H54 (cell line): ENCODE measurements around the gene HIP1.
"Not testable (repeated sequence)": the region's sequence is repeated elsewhere in the genome, so short reads cannot be mapped to it uniquely, and the experiment has no call there.

ENCODE experiments used
- DNase-seq: peaks from one replicate; pipeline ENCODE4 v3.0.0; 2011; ENCODE audit warnings: low spot score, mixed read lengths; ENCODE audit not compliant: insufficient read length
- FAIRE-seq: peaks from 3 replicates; lab custom pipeline; 2011; peaks lifted over from hg19 to GRCh38; lab: Jason Lieb, UNC
- POLR2A ChIP-seq: IDR thresholded peaks from 2 replicates; pipeline ENCODE4 v1.6.1; 2011; ENCODE audit warnings: low read depth, mild to moderate bottlenecking, low read length

Gene HIP1

DNA sequence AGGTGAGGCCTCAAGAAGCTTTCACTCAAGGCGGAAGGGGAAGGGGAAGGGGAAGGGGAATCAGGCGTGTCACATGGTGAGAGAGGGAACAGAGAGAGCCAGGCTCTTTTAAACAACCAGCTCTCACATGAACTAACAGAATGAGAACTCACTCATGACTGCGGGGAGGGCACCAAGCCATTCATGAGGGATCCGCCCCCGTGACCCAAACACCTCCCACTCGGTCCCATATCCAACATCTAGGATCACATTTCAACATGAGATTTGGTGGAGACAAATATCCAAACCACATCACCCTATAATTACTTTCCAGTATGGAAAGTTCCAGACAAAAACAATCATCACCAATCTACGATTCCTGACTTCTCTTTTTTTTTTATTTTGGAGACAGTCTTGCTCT lies 22.9 kb downstream of the HIP1 start:
- no peak for DNase-seq
- no peak for FAIRE-seq
- no peak for TF ChIP-seq POLR2A

DNA sequence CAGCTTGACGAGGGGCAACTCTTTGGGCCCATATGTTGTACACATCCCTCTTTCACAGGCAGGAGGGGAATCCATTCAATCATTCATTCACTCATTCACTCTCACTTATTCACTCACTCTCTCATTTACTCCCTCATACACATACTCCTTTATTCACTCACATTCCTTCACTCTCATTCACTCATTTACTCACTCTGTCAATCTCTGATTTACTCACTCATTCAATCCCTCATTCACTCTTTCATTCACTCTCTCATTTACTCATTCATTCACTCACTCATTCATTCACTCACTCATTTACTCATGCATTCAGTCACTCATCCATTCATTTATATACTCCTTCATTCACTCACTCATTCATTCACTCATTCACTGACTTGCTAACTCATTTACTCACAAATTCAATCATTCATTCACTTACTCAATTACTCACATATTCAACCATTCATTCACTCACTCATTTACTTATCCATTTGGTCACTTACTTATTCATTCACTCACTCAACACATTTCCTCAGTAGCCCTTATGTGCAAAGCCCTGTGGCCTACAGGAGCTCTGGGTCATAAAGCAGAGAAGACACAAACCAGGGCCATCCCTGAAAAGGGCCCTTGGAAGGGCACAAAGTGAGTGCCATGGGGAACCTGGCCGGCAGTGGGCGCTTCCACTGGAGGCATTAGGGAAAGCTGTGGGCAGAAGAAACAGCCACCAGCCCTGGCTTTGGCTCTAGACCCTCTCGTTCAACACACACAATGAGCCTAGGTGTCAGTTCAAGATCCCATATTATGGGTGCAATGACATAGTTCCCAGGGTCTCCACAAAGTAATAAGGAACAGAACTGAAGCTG lies 26.0 kb downstream of the HIP1 start:
- DNase-seq (no peak), FAIRE-seq (no peak)
- no peak for TF ChIP-seq POLR2A

DNA sequence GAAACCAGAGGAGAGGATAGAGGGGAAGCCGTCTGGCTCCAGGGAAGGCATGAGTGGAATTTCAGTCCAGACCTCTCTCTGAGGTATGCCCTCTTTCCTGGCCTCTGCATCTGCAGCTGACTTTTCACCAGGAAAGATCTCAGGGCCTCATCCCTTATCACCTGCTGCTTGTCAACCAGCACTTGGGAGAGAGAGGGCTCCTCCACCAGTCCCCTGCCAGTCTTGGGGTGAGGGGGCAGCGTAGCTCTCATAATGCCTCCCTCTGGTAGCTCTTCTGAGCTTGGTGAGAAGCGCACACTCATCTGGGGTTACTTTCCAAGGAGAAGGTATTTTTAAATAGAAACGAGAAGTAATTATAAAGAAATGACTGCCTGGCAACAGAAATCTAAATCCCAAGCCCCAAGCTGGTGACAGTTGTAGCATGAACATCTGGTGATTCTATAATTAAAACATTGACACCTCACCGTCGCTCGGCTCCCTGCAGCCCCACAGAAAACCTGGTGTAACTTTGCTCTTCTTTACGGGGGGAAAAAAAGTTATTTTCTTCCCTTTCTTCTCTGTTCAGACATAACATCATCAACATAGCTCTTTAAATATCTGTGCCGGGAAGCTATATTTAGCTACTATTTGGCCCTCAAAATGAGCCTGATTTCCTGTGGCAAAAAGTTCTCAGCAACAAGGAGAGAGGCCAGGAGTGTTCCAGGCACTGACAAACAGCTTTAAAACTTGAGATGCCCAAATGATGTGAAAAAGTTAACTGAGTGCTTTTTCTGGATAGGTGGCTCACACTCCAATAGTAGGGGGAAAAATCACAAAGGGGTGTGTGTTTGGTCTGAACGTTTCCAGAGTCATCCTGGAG lies 26.9 kb downstream of the HIP1 start:
- DNase-seq (no peak), FAIRE-seq (no peak)
- no peak for TF ChIP-seq POLR2A

DNA sequence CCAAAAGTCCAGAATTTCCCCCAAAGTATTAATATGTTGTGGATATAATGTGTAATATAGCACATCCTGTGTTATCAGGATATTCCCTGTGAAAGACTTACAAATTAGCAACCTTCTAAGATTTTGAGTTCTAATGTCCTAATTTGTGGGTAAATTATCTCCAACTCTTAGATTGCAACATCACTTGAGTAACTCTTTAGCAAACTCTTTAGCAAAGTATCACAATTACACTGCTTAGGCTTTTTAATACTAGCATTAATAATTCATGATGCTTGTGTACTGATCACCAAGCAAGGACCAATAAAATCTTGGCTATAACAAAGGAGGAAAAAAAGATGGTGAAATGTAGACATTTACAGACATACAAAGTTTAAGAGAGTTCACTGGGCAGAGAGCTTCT lies 27.7 kb downstream of the HIP1 start:
- no peak for TF ChIP-seq POLR2A
- FAIRE-seq (no peak), DNase-seq (no peak)

DNA sequence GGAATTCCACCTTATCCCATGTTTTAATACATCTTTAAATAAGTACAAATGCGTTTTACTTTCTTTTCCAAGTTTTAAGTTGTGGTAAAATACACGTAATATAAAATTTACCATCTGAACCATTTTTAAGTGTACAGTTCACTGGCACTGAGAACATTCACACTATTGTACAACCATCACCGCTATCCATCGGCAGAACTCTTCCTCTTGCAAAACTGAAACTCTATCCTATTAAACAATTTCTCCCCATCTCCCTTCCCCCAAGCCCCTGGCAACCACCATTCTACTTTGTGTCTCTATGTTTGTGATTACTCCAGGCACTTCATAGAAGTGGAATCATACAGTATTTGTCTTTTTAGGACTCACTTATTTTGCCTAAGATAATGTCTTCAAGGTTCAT lies 33.8 kb downstream of the HIP1 start:
- no peak for TF ChIP-seq POLR2A
- FAIRE-seq: no peak
- no peak for DNase-seq

DNA sequence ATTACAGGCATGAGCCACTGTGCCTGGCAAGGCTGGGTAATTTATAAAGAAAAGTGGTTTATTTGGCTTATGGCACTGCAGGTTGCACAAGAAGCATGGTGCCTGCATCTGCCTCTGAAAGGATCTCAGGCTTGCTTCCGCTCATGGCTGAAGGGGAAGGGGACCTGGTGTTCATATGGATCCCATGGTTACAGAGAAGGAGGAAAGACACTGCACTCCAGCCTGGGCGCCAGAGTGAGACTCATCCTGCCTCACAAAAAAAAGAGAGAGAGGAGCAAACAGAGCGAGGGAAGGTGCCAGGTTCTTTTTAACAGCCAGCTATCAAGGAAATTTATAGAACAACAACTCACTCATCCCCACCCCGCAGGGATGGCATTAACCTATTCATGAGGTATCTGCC lies 36.2 kb downstream of the HIP1 start:
- FAIRE-seq: no peak
- TF ChIP-seq POLR2A: no peak
- no peak for DNase-seq

DNA sequence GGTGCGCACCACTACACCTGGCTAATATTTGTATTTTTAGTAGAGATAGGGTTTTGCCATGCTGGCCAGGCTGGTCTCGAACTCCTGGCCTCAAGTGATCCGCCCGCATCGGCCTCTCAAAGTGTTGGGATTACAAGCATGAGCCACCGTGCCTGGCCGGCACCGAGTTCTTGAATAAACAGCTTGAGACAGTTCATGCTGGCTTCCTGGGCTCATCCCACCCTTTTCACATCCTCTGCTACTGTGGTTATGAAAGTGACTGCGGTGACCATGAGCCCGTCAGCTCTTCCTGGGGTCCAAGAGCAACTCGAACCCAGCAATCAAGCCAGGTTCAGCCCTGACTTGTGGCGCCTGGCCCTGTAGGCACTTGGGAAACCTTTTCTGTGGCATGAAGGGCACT lies 38.7 kb downstream of the HIP1 start:
- no peak for TF ChIP-seq POLR2A
- FAIRE-seq (no peak), DNase-seq (no peak)

DNA sequence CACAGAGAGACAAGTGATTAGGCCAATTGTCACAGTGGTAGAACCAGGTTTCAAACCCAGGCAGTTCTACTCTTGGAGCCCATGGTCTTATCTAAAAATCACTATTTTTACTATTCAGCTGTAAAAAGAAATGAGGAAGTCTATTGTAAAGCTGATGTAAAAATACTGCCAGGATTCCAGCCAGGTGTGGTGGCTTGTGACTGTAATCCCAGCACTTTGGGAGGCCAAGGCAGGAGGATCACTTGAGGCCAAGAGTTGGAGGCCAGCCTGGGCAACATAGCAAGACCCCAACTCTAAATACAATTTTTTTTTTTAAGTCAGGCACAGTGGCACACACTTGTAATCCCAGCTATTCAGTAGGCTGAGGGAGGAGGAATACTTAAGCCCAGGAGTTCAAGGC lies 40.4 kb downstream of the HIP1 start:
- DNase-seq: no peak
- FAIRE-seq: no peak
- no peak for TF ChIP-seq POLR2A

DNA sequence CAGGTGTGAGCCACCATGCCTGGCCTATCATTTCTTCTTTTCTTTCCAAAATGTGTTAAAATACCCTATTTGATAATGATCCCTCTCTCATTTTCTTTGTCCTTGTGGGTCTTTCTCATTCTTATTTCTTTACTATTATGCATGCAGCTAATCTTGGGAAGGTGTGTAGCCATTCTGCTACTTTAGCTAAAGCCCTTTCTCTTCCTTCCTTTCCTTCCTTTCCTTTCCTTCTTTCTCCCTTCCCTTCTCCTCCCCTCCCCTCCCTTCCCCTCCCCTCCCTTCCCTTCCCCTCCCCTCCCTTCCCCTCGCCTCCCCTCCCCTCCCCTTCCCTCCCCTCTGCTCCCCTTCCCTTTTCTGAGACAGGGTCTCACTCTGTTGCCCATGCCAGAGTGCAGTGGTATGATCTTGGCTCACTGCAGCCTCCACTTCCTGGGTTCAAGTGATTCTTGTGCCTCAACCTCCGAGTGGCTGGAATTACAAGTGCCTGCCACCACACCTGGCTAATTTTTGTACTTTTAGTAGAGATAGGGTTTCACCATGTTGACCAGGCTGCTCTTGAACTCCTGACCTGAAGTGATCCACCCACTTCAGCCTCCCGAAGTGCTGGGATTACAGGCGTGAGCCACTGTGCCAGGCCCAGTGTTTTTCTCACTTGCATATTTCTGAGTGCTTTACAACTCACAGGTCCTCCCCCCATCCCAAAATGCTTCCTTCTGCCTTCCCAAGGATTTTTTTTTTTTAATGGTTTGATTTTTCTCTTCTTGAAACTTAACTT lies 42.3 kb downstream of the HIP1 start:
- DNase-seq (no peak), FAIRE-seq (no peak)
- no peak for TF ChIP-seq POLR2A

DNA sequence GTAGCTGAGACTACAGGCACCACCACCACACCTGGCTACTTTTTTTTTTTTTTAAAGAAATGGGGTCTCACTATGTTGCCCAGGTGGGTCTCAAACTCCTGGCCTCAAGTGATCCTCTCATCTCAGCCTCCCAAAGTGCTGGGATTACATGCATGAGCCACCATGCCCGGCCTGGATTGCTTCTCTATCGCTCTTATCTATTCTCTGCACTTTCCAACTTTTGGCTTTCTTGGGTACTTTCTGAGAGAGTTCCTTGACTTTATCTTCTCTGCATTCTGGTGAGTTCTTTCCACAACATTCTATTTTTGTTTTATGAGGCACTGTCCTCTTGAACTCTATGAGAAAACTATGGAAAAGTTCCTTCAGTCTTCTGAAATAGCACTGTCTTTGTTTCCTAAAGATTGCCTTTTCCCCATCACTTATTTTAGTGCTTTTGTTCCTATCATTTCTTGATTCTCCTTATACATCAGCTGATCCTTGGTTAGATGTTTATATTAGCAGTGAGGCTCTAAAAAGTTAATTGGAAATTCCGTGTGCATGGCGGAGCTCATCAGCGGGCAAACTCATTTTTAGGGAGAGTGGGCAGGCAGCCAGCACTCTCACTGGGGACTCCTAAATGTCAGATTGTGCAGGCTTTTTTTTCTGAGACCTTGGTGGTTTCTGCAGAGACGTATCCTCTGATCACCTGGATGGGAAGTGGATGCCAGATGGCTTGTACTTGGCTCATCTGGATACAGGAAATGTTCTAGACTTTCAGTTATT lies 43.9 kb downstream of the HIP1 start:
- no peak for TF ChIP-seq POLR2A
- no peak for DNase-seq
- FAIRE-seq: no peak

DNA sequence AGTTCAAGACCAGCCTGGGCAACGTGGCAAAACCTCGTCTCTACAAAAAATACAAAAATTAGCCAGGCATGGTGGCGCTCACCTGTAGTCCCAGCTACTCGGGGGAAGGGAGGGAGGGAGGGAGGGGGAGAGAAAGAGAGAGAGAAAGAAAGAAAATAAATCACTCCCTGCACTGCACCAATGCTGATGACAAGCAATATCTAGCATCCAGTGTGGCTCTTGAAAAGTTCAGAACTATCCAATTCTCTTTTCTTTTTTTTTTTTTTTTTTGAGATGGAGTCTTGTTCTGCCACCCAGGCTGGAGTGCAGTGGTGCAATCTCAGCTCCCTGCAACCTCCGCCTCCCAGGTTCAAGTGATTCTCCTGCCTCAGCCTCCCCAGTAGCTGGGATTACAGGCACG lies 45.1 kb downstream of the HIP1 start:
- not testable (repeated sequence) for FAIRE-seq, DNase-seq

DNA sequence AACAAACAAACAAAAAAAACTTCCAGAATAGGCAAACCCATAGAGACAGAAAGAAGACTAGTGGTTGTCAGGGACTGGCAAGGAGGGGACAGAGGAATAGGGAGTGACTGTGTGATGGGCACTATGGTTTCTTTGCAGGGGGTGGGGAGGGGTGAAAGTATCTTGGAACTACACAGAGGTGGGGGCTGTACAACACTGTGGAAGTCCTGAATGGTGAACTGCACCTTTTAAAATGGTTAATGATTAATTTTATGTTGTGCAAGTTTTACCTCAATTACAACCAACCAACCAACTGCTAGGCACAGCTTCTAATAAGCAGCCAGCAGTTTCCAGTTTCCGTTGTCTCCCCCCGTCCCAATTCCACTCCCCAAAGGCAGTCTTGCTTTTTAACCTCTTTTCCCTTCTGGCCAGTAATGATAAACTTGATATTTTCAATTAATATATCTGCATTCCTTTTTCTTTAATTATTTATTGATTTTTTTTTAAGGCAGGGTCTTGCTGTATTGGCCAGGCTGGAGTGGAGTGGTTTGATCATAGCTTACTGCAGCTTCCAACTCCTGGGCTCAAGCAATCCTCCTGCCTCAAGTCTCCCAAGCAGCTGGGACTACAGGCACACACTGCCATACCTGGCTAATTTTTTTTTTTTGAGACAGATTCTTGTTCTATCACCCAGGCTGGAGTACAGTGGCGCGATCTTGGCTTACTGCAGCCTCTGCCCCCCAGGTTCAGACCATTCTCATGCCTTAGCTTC lies 46.8 kb downstream of the HIP1 start:
- DNase-seq (no peak), FAIRE-seq (no peak)
- no peak for TF ChIP-seq POLR2A

DNA sequence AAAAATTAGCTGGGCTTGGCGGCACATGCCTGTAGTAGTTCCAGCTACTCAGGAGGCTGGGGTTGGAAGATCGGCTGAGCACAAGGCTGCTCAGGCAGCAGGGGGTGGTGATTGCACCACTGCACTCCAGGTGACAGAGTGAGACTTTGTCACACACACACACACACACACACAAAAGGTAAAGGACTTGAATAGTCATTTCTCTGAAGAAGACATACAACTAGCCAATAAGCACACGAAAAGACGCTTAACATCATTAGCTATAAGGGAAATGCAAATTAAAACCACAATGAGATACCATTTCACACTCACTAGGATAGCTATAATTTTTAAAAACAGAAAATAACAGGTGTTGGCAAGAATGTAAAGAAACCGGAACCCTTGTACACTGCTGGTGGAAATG lies 48.6 kb downstream of the HIP1 start:
- no peak for TF ChIP-seq POLR2A
- DNase-seq: no peak
- no peak for FAIRE-seq
